PC-9 (cell line): ENCODE data around the gene KLRF1. TPM values are rescaled to one million over a fixed set of nuclear protein-coding genes. Genes with fewer than 3 reads are reported as not detected.

Experiments
- BruUV-seq: library from RNA; stranded (reverse); fragments of 400-500 nt; replicated peaks from 2 replicates; lab custom pipeline; 2021; lab: Mats Ljungman, UMichigan
- CTCF ChIA-PET: fragments of 300-600 bp; sonication (Branson Sonifier 250); formaldehyde crosslinking; loops from one replicate; lab custom pipeline; 2022; ENCODE audit warnings: antibody characterized with exemption; lab: Charles Lee
- POLR2A ChIA-PET: fragments of 300-600 bp; sonication (Branson Sonifier 250); formaldehyde crosslinking; loops from one replicate; lab custom pipeline; 2022; ENCODE audit warnings: antibody characterized with exemption; ENCODE audit not compliant: unreplicated experiment; lab: Charles Lee
- DNase-seq, 2 experiments: peaks; one replicate each; pipeline versions ENCODE4 v3.0.0 to v3.0.0-alpha.2; 2015 to 2022; ENCODE audit warnings: mixed read lengths in 1 of 2
- H2AFZ ChIP-seq: fragments of 200-600 bp; sonication (generic); 2 replicates; pipeline ENCODE4 v1.8.1; 2017; ENCODE audit warnings: antibody characterized with exemption
- H3F3A ChIP-seq: fragments of 200-600 bp; sonication (generic); 2 replicates; pipeline ENCODE4 v1.8.1; 2017; ENCODE audit warnings: antibody characterized with exemption, mild to moderate bottlenecking, low read depth; ENCODE audit not compliant: insufficient read depth
- H3K27ac ChIP-seq: fragments of 200-600 bp; sonication (generic); 2 replicates; pipeline ENCODE4 v1.6.1; 2016; ENCODE audit warnings: mixed run types
- H3K27me3 ChIP-seq: fragments of 200-600 bp; sonication (generic); 2 replicates; pipeline ENCODE4 v1.6.1; 2016; ENCODE audit warnings: low read depth, mixed run types; ENCODE audit not compliant: insufficient read depth
- H3K36me3 ChIP-seq: fragments of 200-600 bp; sonication (generic); 2 replicates; pipeline ENCODE4 v1.6.1; 2016; ENCODE audit warnings: low read depth, mixed run types
- H3K4me1 ChIP-seq: fragments of 200-600 bp; sonication (generic); replicated peaks from 2 replicates; pipeline ENCODE4 v1.6.1; 2016; ENCODE audit warnings: mixed run types; ENCODE audit not compliant: insufficient read depth
- H3K4me2 ChIP-seq: fragments of 200-600 bp; sonication (generic); 2 replicates; pipeline ENCODE4 v1.6.1; 2017; ENCODE audit warnings: mixed run types
- H3K4me3 ChIP-seq: fragments of 200-600 bp; sonication (generic); 2 replicates; pipeline ENCODE4 v1.6.1; 2016; ENCODE audit warnings: mixed run types
- H3K79me2 ChIP-seq: fragments of 200-600 bp; sonication (generic); 2 replicates; pipeline ENCODE4 v1.6.1; 2017; ENCODE audit warnings: low read depth, mixed run types
- H3K9me2 ChIP-seq: fragments of 200-600 bp; sonication (generic); 2 replicates; pipeline ENCODE4 v1.8.1; 2017; ENCODE audit warnings: mild to moderate bottlenecking; ENCODE audit not compliant: insufficient read depth
- H3K9me3 ChIP-seq: fragments of 200-600 bp; sonication (generic); 2 replicates; pipeline ENCODE4 v1.8.1; 2016; ENCODE audit warnings: low read depth; ENCODE audit not compliant: insufficient read depth
- H4K20me1 ChIP-seq: fragments of 200-600 bp; sonication (generic); 2 replicates; pipeline ENCODE4 v1.8.1; 2017; ENCODE audit not compliant: insufficient read depth
- EZH2 ChIP-seq: fragments of 200-600 bp; sonication (generic); IDR thresholded peaks from 2 replicates; pipeline ENCODE4 v1.8.0; 2017; ENCODE audit warnings: antibody characterized with exemption, low read depth
- intact Hi-C: fragments of 100-400 bp; cut with micrococcal nuclease; formaldehyde crosslinking; loops from one replicate; pipeline ENCODE4 v1.10.0; 2022; ENCODE audit not compliant: unreplicated experiment
- total RNA-seq: library from RNA; stranded (reverse); gene quantifications from 2 replicates; pipeline ENCODE4 v1.2.3, GENCODE V29; 2021
- TF ChIP-seq, protein P1 (sequence below): fragments of 200-600 bp; sonication (generic); conservative IDR thresholded peaks from 2 replicates; pipeline ENCODE4 v1.6.1; 2017; ENCODE audit warnings: mixed run types, antibody characterized with exemption, mild to moderate bottlenecking, moderate library complexity

Gene KLRF1
- total RNA-seq, 1 experiment from 2014 or later: not detected

GRCh38 chr12:9793779-9794395, 33.4 kb upstream of the KLRF1 start:
- H3K27ac ChIP-seq: no peak overlapping the region; the same call in 1 of the 2 replicates
- H3K4me2 ChIP-seq: no peak overlapping the region
- no peak overlapping the region for H2AFZ ChIP-seq
- no peak overlapping the region for H3K4me3 ChIP-seq
- intact Hi-C loops: no loop called here
- H3K9me3 ChIP-seq: no peaks in the 10 kb centered on the region
- no peak for TF ChIP-seq EZH2
- TF ChIP-seq, protein P1, sequence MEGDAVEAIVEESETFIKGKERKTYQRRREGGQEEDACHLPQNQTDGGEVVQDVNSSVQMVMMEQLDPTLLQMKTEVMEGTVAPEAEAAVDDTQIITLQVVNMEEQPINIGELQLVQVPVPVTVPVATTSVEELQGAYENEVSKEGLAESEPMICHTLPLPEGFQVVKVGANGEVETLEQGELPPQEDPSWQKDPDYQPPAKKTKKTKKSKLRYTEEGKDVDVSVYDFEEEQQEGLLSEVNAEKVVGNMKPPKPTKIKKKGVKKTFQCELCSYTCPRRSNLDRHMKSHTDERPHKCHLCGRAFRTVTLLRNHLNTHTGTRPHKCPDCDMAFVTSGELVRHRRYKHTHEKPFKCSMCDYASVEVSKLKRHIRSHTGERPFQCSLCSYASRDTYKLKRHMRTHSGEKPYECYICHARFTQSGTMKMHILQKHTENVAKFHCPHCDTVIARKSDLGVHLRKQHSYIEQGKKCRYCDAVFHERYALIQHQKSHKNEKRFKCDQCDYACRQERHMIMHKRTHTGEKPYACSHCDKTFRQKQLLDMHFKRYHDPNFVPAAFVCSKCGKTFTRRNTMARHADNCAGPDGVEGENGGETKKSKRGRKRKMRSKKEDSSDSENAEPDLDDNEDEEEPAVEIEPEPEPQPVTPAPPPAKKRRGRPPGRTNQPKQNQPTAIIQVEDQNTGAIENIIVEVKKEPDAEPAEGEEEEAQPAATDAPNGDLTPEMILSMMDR: no peak
- ChIA-PET POLR2A (interaction anchor here (0.6 kb wide), 1 partner anchor 102 kb away, joined by 3 read pairs; no protein-coding TSS in a partner anchor), CTCF (interaction anchor here (0.5 to 1.2 kb wide), 2 partner anchors 43 to 1137 kb away, joined by 9 read pairs; no protein-coding TSS in a partner anchor)
- BruUV-seq: no TSS peak
- H3K9me2 ChIP-seq: no peaks in the 10 kb centered on the region
- peak in 1 of 2 experiments; percentile 10 for DNase-seq
- H4K20me1 ChIP-seq: no peaks in the 10 kb centered on the region
- no peaks in the 10 kb centered on the region for H3K36me3 ChIP-seq
- H3K4me1 ChIP-seq: peaks cover 50% of the 10 kb centered on the region
- no peaks in the 10 kb centered on the region for H3K27me3 ChIP-seq
- H3K79me2 ChIP-seq: no peaks in the 10 kb centered on the region
- H3F3A ChIP-seq: peaks cover 17% of the 10 kb centered on the region

- Histone ChIP-seq H3K27ac (no peak overlapping the region), H3K9me3 (no peaks in the 10 kb centered on the region), H3K27me3 (no peaks in the 10 kb centered on the region), H3F3A (peaks cover 17% of the 10 kb centered on the region), H2AFZ (peak overlapping the region; percentile 7; the same call in 1 of the 2 replicates), H3K4me1 (peaks cover 50% of the 10 kb centered on the region), H3K4me2 (peak overlapping the region; percentile 26; the same call in 1 of the 2 replicates), H3K79me2 (no peaks in the 10 kb centered on the region), H3K4me3 (no peak overlapping the region), H3K9me2 (no peaks in the 10 kb centered on the region), H4K20me1 (no peaks in the 10 kb centered on the region), H3K36me3 (no peaks in the 10 kb centered on the region)
- intact Hi-C loops: loop anchor here (5.0 kb wide), 1 partner anchor 732 kb away; no protein-coding TSS in a partner anchor
- no peak for TF ChIP-seq EZH2
- TF ChIP-seq, protein P1: no peak
- no TSS peak for BruUV-seq
- no peak for DNase-seq
- ChIA-PET POLR2A (interaction anchor here (0.6 kb wide), 2 partner anchors 103 to 137 kb away, joined by 3 read pairs; partner anchors contain the start of gene CLEC2A), CTCF (interaction anchor here (0.5 to 1.2 kb wide), 2 partner anchors 44 to 1137 kb away, joined by 9 read pairs; no protein-coding TSS in a partner anchor)
Measured at GRCh38 chr12:9794484-9795093, 32.7 kb upstream of the KLRF1 start.

- Histone ChIP-seq H3K9me2 (no peaks in the 10 kb centered on the region), H4K20me1 (no peaks in the 10 kb centered on the region), H3K4me1 (peaks cover 50% of the 10 kb centered on the region), H3F3A (peaks cover 17% of the 10 kb centered on the region), H3K27ac (no peak overlapping the region), H3K36me3 (no peaks in the 10 kb centered on the region), H3K79me2 (no peaks in the 10 kb centered on the region), H3K4me3 (no peak overlapping the region), H3K4me2 (no peak overlapping the region), H3K9me3 (no peaks in the 10 kb centered on the region), H2AFZ (no peak overlapping the region), H3K27me3 (no peaks in the 10 kb centered on the region)
- BruUV-seq: no TSS peak
- DNase-seq: no peak
- ChIA-PET CTCF (interaction anchor here (0.6 to 3.2 kb wide), 2 partner anchors 46 to 68 kb away, joined by 3 to 52 read pairs; no protein-coding TSS in a partner anchor), POLR2A (no interaction called here)
- TF ChIP-seq EZH2: no peak
- TF ChIP-seq, protein P1: no peak
- intact Hi-C loops: loop anchor here (5.0 kb wide), 1 partner anchor 734 kb away; no protein-coding TSS in a partner anchor
Measured at GRCh38 chr12:9795945-9796344, 31.3 kb upstream of the KLRF1 start.
